ENCODE results near the gene SEPTIN7.

DNA sequence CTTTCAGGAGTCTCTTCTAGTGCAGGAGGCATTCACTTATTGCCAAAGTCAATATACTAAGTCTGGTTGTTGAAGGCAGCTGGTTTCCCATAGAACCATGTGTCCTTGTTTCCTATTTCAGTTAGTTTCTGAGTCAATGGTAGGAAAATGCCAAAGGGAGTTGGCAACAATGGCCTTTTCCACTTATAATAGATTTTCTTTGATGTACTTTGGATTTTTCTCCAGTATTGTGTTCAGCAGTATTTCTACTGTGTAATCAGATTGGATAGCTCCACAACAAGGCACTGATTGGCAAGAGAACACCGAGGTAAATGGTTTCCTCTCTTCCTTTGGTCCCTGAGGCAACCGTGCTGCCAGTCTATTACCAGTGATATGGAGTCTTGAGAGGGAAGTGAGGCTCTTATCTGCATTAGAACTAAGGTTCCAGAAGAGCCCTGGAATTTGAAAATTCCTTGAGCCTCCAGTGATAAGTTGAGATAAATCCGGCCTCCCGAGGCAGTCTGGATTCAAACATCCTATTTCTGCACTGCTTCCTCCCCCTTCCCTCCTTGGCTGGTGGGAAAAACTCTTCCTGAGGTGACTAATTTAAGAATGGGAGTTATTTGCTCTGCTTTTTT is 7.9 kb upstream of the SEPTIN7 start:
- TF ChIP-seq ZNF423 (CRISPR knock-in tag; IDR thresholded peaks at IDR 0.05) (no peak), ELF4 (CRISPR knock-in tag; IDR thresholded peaks at IDR 0.05; ENCODE audit: low read depth) (no peak), GABPB1 (CRISPR knock-in tag; IDR thresholded peaks at IDR 0.05) (no peak), NFATC4 (CRISPR knock-in tag; IDR thresholded peaks at IDR 0.05) (no peak), NR2C2 (CRISPR knock-in tag; IDR thresholded peaks at IDR 0.05) (no peak), SP1 (CRISPR knock-in tag; conservative IDR thresholded peaks at IDR 0.05) (no peak)
- TF ChIP-seq, protein P1, sequence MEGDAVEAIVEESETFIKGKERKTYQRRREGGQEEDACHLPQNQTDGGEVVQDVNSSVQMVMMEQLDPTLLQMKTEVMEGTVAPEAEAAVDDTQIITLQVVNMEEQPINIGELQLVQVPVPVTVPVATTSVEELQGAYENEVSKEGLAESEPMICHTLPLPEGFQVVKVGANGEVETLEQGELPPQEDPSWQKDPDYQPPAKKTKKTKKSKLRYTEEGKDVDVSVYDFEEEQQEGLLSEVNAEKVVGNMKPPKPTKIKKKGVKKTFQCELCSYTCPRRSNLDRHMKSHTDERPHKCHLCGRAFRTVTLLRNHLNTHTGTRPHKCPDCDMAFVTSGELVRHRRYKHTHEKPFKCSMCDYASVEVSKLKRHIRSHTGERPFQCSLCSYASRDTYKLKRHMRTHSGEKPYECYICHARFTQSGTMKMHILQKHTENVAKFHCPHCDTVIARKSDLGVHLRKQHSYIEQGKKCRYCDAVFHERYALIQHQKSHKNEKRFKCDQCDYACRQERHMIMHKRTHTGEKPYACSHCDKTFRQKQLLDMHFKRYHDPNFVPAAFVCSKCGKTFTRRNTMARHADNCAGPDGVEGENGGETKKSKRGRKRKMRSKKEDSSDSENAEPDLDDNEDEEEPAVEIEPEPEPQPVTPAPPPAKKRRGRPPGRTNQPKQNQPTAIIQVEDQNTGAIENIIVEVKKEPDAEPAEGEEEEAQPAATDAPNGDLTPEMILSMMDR (IDR thresholded peaks at IDR 0.05): no peak
